ENCODE data around the gene PCBP3.
"Not testable (repeated sequence)": the region's sequence is repeated elsewhere in the genome, so short reads cannot be mapped to it uniquely, and the experiment has no call there.

Gene PCBP3

DNA sequence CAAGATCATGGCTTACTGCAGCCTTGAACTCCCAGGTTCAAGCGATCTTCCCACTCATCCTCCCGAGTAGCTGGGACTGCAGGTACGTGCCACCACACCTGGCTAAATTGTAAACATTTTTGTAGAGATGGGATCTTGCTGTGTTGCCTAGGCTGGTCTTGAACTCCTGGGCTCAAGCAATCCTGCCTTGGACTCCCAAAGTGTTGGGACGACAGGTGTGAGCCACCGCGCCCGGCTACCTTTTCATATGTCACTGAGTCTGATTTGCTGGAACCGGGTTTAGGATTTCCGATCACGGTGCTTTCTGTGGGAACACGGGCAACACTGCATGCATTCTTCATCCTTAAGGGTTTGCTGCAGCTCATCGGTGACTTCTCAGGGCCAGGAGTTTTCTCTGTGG is 32.2 kb upstream of the PCBP3 start:
- peaks cover 3% of the 10 kb centered on the region for H3K9me3 ChIP-seq (ENCODE audit: insufficient read depth, low read depth, low read length)
- no peaks in the 10 kb centered on the region for H3K79me1 ChIP-seq (ENCODE audit: low read length)
- H3K18ac ChIP-seq (ENCODE audit: low read length) = no peak overlapping the region
- no peak overlapping the region for H4K8ac ChIP-seq (ENCODE audit: low read depth, low read length)
- no CpG with 5 or more reads among the region's 12 CpGs for WGBS (ENCODE audit: extremely low coverage, insufficient coverage, insufficient read length)
- H3K23ac ChIP-seq (ENCODE audit: low read length) = no peak overlapping the region
- DNase-seq = no peak
- no peak overlapping the region for H2BK120ac ChIP-seq (ENCODE audit: insufficient read depth, low read length, poor library complexity)
- no peak overlapping the region for H2BK12ac ChIP-seq (ENCODE audit: low read length)
- no peaks in the 10 kb centered on the region for H3K79me2 ChIP-seq (ENCODE audit: control insufficient read depth, insufficient read depth, low read length, poor library complexity)
- H2BK5ac ChIP-seq (ENCODE audit: low read depth, low read length, poor library complexity) = no peak overlapping the region
- no peak overlapping the region for H3K14ac ChIP-seq (ENCODE audit: low read length)
- H2AFZ ChIP-seq (ENCODE audit: insufficient read depth, low read length, poor library complexity) = no peak overlapping the region
- H4K12ac ChIP-seq (ENCODE audit: low read depth, low read length) = no peak overlapping the region
- H3K4me1 ChIP-seq (ENCODE audit: control insufficient read depth in 1 of 2, insufficient read depth in 2 of 2, low read length in 2 of 2) = no peaks in the 10 kb centered on the region
- no peaks in the 10 kb centered on the region for H3K36me3 ChIP-seq (ENCODE audit: control insufficient read depth in 1 of 2, insufficient read depth in 2 of 2, low read length in 2 of 2)
- H4K91ac ChIP-seq (ENCODE audit: low read depth, low read length) = no peak overlapping the region
- no peak overlapping the region for H2AK5ac ChIP-seq (ENCODE audit: low read length)
- no peak overlapping the region for H3K27ac ChIP-seq (ENCODE audit: low read depth, low read length)
- no peak overlapping the region for H3K9ac ChIP-seq (ENCODE audit: low read length)
- no peak overlapping the region for H3K4ac ChIP-seq (ENCODE audit: low read depth, low read length)
- H3K27me3 ChIP-seq (ENCODE audit: insufficient read depth, low read length) = no peaks in the 10 kb centered on the region
- no peak overlapping the region for H3K4me2 ChIP-seq (ENCODE audit: low read length)
- no peak overlapping the region for H3K4me3 ChIP-seq (ENCODE audit: low read depth, low read length)

DNA sequence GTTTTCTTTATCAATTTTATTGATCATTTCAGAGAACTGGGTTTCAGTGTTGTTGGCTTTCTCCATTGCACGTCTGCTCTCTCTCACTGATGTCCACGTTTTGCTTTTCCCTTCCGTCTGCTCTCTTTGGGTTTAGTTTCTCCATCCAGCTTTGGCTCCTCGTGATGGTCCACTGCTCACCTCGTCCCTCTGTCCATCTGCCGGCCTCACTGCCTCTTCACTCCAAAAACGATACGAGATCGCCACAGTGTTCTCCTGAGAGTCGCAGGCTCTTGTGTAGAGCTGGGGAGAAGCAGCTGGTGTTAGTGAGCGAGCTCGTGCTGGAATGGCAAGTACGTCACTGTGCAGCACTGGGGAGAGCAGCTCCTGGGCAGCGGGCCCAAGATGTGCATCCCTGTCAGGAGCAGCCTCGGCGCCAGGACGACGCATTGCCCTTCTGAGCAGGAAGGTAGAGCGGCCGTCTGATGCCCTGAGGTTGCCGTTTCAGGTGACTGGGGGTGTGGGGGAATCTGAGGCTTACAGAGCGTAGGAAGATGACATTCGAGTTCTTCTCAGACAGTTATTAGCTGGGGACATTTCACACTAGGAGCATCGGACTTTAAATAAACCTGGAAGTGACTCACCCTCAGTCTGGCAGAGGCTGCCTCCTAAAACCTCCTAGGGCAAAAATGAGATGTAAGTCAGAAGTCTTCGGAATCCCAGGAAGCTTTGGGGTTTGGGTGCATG is 31.4 kb upstream of the PCBP3 start:
- Histone ChIP-seq H4K91ac (ENCODE audit: low read depth, low read length) (no peak overlapping the region), H3K23ac (ENCODE audit: low read length) (no peak overlapping the region), H2BK5ac (ENCODE audit: low read depth, low read length, poor library complexity) (no peak overlapping the region), H3K9me3 (ENCODE audit: insufficient read depth, low read depth, low read length) (peaks cover 2% of the 10 kb centered on the region), H4K12ac (ENCODE audit: low read depth, low read length) (no peak overlapping the region), H3K9ac (ENCODE audit: low read length) (no peak overlapping the region), H3K27me3 (ENCODE audit: insufficient read depth, low read length) (no peaks in the 10 kb centered on the region), H3K79me2 (ENCODE audit: control insufficient read depth, insufficient read depth, low read length, poor library complexity) (no peaks in the 10 kb centered on the region), H2AK5ac (ENCODE audit: low read length) (no peak overlapping the region), H3K4ac (ENCODE audit: low read depth, low read length) (no peak overlapping the region), H3K4me1 (ENCODE audit: control insufficient read depth in 1 of 2, insufficient read depth in 2 of 2, low read length in 2 of 2) (no peaks in the 10 kb centered on the region), H2AFZ (ENCODE audit: insufficient read depth, low read length, poor library complexity) (no peak overlapping the region), H2BK120ac (ENCODE audit: insufficient read depth, low read length, poor library complexity) (no peak overlapping the region), H3K14ac (ENCODE audit: low read length) (no peak overlapping the region), H3K36me3 (ENCODE audit: control insufficient read depth in 1 of 2, insufficient read depth in 2 of 2, low read length in 2 of 2) (no peaks in the 10 kb centered on the region), H3K4me3 (ENCODE audit: low read depth, low read length) (no peak overlapping the region), H2BK12ac (ENCODE audit: low read length) (no peak overlapping the region), H3K79me1 (ENCODE audit: low read length) (no peaks in the 10 kb centered on the region), H3K27ac (ENCODE audit: low read depth, low read length) (no peak overlapping the region), H3K18ac (ENCODE audit: low read length) (no peak overlapping the region), H3K4me2 (ENCODE audit: low read length) (no peak overlapping the region), H4K8ac (ENCODE audit: low read depth, low read length) (no peak overlapping the region)
- no peak for DNase-seq
- no CpG with 5 or more reads among the region's 25 CpGs for WGBS (ENCODE audit: extremely low coverage, insufficient coverage, insufficient read length)

DNA sequence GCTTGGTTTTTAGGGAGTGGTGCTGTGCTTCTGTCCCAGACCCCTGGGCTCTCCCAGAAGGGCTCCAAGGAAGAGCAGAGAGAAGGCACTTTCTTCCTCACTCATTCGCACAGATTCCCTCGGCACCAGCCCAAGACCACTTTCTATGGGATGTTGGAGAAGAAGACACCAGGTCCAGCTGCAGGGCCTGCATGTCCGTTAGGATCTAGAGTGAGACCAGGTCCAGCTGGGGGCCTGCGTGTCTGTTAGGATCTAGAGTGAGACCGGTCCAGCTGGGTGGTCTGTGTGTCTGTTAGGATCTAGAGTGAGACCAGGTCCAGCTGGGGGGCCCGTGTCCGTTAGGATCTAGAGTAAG is 30.9 kb upstream of the PCBP3 start:
- H3K18ac ChIP-seq (ENCODE audit: low read length); H2BK12ac ChIP-seq (ENCODE audit: low read length); DNase-seq; H4K91ac ChIP-seq (ENCODE audit: low read depth, low read length); H2BK5ac ChIP-seq (ENCODE audit: low read depth, low read length, poor library complexity); H3K4me1 ChIP-seq (ENCODE audit: control insufficient read depth in 1 of 2, insufficient read depth in 2 of 2, low read length in 2 of 2); H3K27ac ChIP-seq (ENCODE audit: low read depth, low read length); H2AK5ac ChIP-seq (ENCODE audit: low read length); H2BK120ac ChIP-seq (ENCODE audit: insufficient read depth, low read length, poor library complexity); H3K14ac ChIP-seq (ENCODE audit: low read length); H3K4ac ChIP-seq (ENCODE audit: low read depth, low read length); H3K36me3 ChIP-seq (ENCODE audit: control insufficient read depth in 1 of 2, insufficient read depth in 2 of 2, low read length in 2 of 2); H4K8ac ChIP-seq (ENCODE audit: low read depth, low read length); H2AFZ ChIP-seq (ENCODE audit: insufficient read depth, low read length, poor library complexity); H3K9ac ChIP-seq (ENCODE audit: low read length); H3K23ac ChIP-seq (ENCODE audit: low read length); H3K4me3 ChIP-seq (ENCODE audit: low read depth, low read length); H4K12ac ChIP-seq (ENCODE audit: low read depth, low read length); H3K9me3 ChIP-seq (ENCODE audit: insufficient read depth, low read depth, low read length); H3K79me1 ChIP-seq (ENCODE audit: low read length); H3K4me2 ChIP-seq (ENCODE audit: low read length); H3K79me2 ChIP-seq (ENCODE audit: control insufficient read depth, insufficient read depth, low read length, poor library complexity); H3K27me3 ChIP-seq (ENCODE audit: insufficient read depth, low read length): not testable (repeated sequence)
- WGBS (ENCODE audit: extremely low coverage, insufficient coverage, insufficient read length) = no CpG with 5 or more reads among the region's 7 CpGs

DNA sequence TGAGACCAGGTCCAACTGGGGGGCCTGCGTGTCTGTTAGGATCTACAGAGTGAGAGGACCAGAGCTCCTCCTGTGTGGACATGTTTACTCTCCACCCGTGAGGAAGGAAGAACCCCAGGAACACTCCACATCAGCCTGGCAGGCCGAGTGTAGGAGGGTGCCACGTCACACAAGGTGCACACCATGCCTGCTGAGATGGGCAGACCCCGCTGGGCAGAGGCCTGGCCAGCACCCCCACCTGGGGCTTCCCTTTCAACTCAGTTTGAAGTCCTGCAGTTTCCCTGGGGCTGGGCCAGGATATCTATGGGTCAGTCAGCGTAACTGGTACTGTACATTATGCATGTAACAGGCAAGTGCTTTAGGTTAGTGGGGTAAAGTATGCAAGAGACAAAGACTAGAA is 30.1 kb upstream of the PCBP3 start:
- Histone ChIP-seq H3K4me3 (ENCODE audit: low read depth, low read length) (no peak overlapping the region), H2BK120ac (ENCODE audit: insufficient read depth, low read length, poor library complexity) (no peak overlapping the region), H3K23ac (ENCODE audit: low read length) (no peak overlapping the region), H3K14ac (ENCODE audit: low read length) (no peak overlapping the region), H3K27me3 (ENCODE audit: insufficient read depth, low read length) (no peaks in the 10 kb centered on the region), H4K12ac (ENCODE audit: low read depth, low read length) (no peak overlapping the region), H3K79me1 (ENCODE audit: low read length) (no peaks in the 10 kb centered on the region), H3K9ac (ENCODE audit: low read length) (no peak overlapping the region), H4K91ac (ENCODE audit: low read depth, low read length) (no peak overlapping the region), H2BK5ac (ENCODE audit: low read depth, low read length, poor library complexity) (no peak overlapping the region), H3K4ac (ENCODE audit: low read depth, low read length) (no peak overlapping the region), H3K9me3 (ENCODE audit: insufficient read depth, low read depth, low read length) (peaks cover 2% of the 10 kb centered on the region), H3K18ac (ENCODE audit: low read length) (no peak overlapping the region), H4K8ac (ENCODE audit: low read depth, low read length) (no peak overlapping the region), H3K36me3 (ENCODE audit: control insufficient read depth in 1 of 2, insufficient read depth in 2 of 2, low read length in 2 of 2) (no peaks in the 10 kb centered on the region), H3K4me2 (ENCODE audit: low read length) (no peak overlapping the region), H2AFZ (ENCODE audit: insufficient read depth, low read length, poor library complexity) (no peak overlapping the region), H3K27ac (ENCODE audit: low read depth, low read length) (no peak overlapping the region), H2BK12ac (ENCODE audit: low read length) (no peak overlapping the region), H3K79me2 (ENCODE audit: control insufficient read depth, insufficient read depth, low read length, poor library complexity) (no peaks in the 10 kb centered on the region), H3K4me1 (ENCODE audit: control insufficient read depth in 1 of 2, insufficient read depth in 2 of 2, low read length in 2 of 2) (no peaks in the 10 kb centered on the region), H2AK5ac (ENCODE audit: low read length) (no peak overlapping the region)
- no CpG with 5 or more reads among the region's 6 CpGs for WGBS (ENCODE audit: extremely low coverage, insufficient coverage, insufficient read length)
- no peak for DNase-seq
